Nephron progenitor cell (in vitro differentiated cells): Measurements from ENCODE around the gene CFAP46.

Experiments
- DNase-seq: peaks from one replicate; pipeline ENCODE4 v3.0.0; 2021
- H3K27ac Mint-ChIP-seq: 2 replicates; pipeline ENCODE4 v1.8.0; 2021; ENCODE audit warnings: mild to moderate bottlenecking, moderate library complexity, mixed read lengths
- H3K27me3 Mint-ChIP-seq: 2 replicates; pipeline ENCODE4 v1.8.0; 2021; ENCODE audit warnings: mild to moderate bottlenecking, low read depth, mixed read lengths; ENCODE audit not compliant: poor library complexity
- H3K36me3 Mint-ChIP-seq: 2 replicates; pipeline ENCODE4 v1.8.0; 2021; ENCODE audit warnings: low read depth, mixed read lengths
- H3K4me1 Mint-ChIP-seq: 2 replicates; pipeline ENCODE4 v1.8.0; 2021; ENCODE audit warnings: mixed read lengths
- H3K4me3 Mint-ChIP-seq: 2 replicates; pipeline ENCODE4 v1.8.0; 2021; ENCODE audit warnings: mild to moderate bottlenecking, moderate library complexity, mixed read lengths
- H3K9me3 Mint-ChIP-seq: 2 replicates; pipeline ENCODE4 v1.8.0; 2021; ENCODE audit warnings: mild to moderate bottlenecking, moderate library complexity, mixed read lengths
- TF ChIP-seq, protein P1 (sequence below): fragments of 200-600 bp; sonication (generic); IDR thresholded peaks from 2 replicates; pipeline ENCODE4 v1.5.0; 2021; ENCODE audit warnings: antibody characterized with exemption

Gene CFAP46

DNA sequence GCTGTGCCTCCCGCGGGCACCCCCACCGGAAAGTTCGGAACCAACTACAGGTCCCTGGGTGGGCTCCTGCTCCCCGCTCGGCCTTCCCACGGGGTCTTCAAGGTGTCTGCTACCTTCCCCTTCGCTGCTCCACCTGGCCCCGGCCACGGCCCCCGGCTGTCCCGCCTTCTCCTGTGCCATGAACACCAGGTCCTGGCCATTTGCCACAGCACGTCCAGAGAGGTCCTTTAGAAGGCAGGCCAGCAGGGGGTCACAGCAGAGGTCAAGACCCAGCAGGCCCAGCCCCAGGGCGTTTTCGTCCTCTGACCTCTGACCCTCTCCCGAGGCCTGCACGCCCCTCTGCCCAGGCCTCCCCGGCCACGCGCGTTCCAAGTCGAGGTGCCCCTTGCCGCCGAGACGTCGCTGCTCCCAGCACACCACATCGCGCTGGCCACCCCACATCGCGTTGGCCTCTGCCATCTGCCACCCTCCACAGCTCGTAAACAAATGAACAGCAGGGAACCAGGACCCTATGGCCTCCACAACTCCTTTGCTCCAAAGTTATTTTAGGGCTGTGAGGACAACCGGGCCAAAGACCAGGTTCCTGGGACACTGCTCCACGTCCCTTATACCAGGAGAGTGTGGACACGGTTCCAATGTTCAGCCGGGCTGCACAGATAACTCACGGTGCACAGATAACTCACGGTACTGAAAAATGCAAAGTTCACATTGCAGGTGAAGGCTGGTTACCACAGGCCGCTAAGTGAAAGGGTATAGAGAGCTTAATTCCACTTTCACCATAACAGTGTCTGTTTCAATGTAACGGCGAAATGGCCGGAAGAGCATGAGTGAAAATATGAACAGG is 74.3 kb downstream of the CFAP46 start:
- Mint-ChIP-seq H3K9me3 (peaks cover 19% of the 10 kb centered on the region), H3K4me3 (no peak overlapping the region), H3K27ac (no peak overlapping the region), H3K4me1 (peaks cover 49% of the 10 kb centered on the region), H3K27me3 (peaks cover 12% of the 10 kb centered on the region), H3K36me3 (no peaks in the 10 kb centered on the region)
- TF ChIP-seq, protein P1, sequence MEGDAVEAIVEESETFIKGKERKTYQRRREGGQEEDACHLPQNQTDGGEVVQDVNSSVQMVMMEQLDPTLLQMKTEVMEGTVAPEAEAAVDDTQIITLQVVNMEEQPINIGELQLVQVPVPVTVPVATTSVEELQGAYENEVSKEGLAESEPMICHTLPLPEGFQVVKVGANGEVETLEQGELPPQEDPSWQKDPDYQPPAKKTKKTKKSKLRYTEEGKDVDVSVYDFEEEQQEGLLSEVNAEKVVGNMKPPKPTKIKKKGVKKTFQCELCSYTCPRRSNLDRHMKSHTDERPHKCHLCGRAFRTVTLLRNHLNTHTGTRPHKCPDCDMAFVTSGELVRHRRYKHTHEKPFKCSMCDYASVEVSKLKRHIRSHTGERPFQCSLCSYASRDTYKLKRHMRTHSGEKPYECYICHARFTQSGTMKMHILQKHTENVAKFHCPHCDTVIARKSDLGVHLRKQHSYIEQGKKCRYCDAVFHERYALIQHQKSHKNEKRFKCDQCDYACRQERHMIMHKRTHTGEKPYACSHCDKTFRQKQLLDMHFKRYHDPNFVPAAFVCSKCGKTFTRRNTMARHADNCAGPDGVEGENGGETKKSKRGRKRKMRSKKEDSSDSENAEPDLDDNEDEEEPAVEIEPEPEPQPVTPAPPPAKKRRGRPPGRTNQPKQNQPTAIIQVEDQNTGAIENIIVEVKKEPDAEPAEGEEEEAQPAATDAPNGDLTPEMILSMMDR, result no peak
- DNase-seq, result no peak

DNA sequence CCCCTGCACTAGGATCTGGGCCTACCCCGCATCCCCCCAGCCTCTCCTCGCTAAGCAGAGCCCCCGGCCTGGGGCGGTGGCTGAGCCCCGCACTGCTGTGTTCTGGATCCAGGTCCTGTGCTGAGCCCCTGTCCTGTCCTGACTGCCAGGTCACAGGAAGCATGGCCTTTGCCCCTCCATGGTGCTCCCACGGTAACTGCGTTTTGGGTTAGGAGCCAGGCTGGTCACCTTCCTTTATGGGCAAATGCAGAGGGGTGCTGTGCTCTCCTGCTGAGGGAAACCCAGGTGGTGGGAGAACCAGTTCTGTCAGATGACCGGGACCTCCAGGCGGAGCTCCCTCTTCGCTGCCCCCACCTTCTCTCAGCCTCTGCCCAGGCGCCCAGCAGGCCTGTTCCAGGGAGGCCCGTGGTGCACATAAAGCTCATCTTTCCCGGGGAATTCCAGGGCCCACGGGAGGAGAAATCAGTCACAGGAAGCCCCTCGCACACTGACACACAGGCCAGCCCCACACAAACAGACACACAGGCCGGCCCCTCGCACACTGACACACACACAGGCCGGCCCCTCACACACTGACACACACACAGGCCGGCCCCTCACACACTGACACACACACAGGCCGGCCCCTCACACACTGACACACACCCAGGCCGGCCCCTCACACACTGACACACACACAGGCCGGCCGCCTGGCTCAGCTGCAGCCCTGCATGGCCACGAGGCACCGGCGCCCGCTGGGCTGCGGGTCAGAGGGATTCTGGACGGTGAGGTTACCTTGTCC is 75.6 kb downstream of the CFAP46 start:
- Mint-ChIP-seq H3K36me3 (no peaks in the 10 kb centered on the region), H3K4me3 (no peak overlapping the region), H3K27ac (peak overlapping the region; percentile 87), H3K9me3 (peaks cover 19% of the 10 kb centered on the region), H3K4me1 (peaks cover 56% of the 10 kb centered on the region), H3K27me3 (peaks cover 12% of the 10 kb centered on the region)
- TF ChIP-seq, protein P1, result no peak
- no peak for DNase-seq

DNA sequence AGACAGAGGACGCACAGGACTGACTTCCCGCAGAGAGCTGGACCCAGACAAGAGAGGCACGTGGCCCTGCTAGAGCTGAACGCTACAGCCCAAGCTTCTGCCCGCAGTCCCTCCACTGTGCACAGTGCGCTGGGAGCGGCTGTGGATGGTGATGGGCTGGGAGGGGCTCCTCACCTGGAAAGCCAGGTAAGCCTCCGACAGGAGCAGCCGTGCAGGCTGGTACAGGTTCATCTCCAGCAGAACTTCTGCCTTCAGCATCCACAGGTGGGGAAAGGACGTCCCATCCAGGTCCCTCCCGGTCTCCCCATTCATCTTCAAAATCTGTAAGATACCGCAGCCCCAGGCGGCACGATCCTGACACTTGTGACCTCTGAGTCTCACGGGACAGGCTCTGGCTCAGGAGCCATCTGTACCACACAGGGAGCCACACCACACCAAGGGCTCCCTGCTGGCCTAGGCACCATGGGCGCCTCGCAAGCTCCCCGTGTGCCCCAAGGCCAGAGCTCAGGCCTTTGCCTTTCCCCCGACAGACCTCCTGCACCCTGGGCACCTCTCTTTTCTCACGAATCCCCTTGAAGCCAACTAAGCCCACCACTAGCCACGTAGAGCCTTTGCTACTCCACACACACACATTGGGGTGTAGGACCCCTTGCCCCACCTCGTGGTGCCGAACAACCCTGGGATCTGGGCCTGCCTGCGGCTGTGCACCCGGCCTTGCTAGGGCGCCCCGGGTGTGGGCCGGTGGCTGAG is 76.3 kb downstream of the CFAP46 start:
- Mint-ChIP-seq H3K36me3 (no peaks in the 10 kb centered on the region), H3K4me1 (peaks cover 61% of the 10 kb centered on the region), H3K9me3 (peaks cover 12% of the 10 kb centered on the region), H3K4me3 (no peak overlapping the region), H3K27me3 (peaks cover 14% of the 10 kb centered on the region), H3K27ac (no peak overlapping the region)
- DNase-seq, result no peak
- TF ChIP-seq, protein P1, result no peak

DNA sequence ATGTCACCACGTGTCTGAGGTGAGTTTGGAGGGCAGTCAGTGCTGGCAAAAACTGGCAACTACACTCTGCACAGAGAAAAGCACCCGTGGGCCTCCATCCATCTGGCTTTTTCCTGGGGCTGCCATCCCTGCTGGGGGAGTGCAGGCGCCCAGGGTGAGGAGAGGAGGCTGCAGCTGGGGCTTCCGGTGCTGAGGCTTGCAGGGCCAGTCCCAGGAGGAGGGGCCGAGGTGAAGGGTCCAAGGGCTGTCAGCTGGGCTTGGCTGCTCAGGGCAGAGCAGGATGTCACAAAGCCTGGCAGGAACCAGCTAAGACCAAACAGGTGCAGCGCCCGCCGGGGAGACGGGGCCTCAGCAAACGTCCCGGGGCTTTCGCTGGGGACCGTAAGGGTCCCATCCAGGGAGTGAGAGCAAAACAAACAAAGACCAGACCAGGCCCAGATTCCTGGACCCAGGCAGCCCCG is 77.2 kb downstream of the CFAP46 start:
- Mint-ChIP-seq H3K27ac (no peak overlapping the region), H3K9me3 (peaks cover 3% of the 10 kb centered on the region), H3K27me3 (peaks cover 13% of the 10 kb centered on the region), H3K36me3 (no peaks in the 10 kb centered on the region), H3K4me3 (no peak overlapping the region), H3K4me1 (peaks cover 69% of the 10 kb centered on the region)
- DNase-seq, result peak; percentile 34
- TF ChIP-seq, protein P1, result no peak

DNA sequence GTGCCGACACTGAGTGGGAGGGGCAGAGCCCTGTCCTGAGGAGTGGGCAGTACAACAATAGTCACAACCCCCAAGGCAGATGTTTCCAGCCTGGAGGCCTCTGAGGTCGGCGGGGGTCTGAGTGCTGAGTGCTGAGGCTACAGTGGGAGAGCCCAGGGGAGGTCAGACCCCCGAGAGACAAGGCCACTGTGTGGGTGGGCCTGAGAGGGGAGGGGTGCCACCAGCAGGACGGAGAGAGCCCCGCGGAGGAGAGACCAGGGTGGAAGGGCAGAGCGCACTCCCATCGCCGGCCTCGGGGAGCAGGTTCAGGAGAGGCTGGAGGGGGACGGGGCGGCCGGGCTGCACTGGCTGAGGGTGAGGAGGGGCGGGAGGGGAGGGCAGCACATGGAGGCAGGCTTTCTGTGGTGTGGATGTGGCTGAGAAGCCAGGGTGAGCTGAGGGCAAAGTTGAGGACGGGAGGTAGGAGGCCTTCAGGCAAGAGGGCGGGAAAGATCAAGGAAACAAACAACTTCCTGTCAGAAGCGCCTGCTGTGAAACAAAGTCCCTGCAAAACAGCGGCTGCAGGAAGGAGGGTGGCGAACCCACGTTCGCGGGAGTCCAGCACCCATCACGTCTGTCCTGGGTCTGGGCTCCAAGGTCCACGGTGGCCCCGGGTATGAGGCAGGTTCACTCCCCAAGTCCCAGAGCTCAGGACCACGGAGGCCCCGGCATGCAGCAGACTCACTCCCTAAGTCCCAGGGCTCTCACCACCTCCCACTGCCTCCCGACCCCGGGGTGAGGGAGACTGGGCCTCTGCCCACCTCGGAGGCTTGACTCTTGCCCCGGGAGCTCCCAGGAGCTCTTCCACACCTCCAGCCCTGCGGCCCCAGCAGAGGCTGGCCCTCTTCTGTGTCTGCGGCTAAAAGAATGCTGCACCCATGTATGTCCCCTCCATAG is 79.6 kb downstream of the CFAP46 start:
- Mint-ChIP-seq H3K9me3 (no peaks in the 10 kb centered on the region), H3K4me1 (peaks cover 75% of the 10 kb centered on the region), H3K27ac (no peak overlapping the region), H3K36me3 (no peaks in the 10 kb centered on the region), H3K4me3 (no peak overlapping the region), H3K27me3 (peaks cover 5% of the 10 kb centered on the region)
- TF ChIP-seq, protein P1, result no peak
- DNase-seq, result no peak
